Measurements from ENCODE around the gene MCM9. TPM values are rescaled to one million over a fixed set of nuclear protein-coding genes. Genes with fewer than 3 reads are reported as not detected.
A peak's percentile ranks its signal among the peaks of the same experiment; 100 is the strongest.

Gene MCM9
- total and polyA plus RNA-seq, 7 donors, result 1.6 to 5.6 (median 4.6) TPM

GRCh38 chr6:118772886-118773285 lies 162.1 kb downstream of the MCM9 start:
- no peaks in the 10 kb centered on the region for H3K9me3 ChIP-seq
- peaks cover 18% of the 10 kb centered on the region for H3K4me1 ChIP-seq
- no peaks in the 10 kb centered on the region for H3K36me3 ChIP-seq (ENCODE audit: insufficient read depth in 1 of 2, low read depth in 1 of 2)
- intact Hi-C loops (cut with DNase I), result loop anchor here (10.0 kb wide), 2 partner anchors 118 to 488 kb away; partner anchors contain the start of gene CEP85L (in 1 of the 2)
- DNase-seq, result no peak
- no peak overlapping the region for H3K27ac ChIP-seq
- 93 to 97% (median 95%) methylated on average over 3 of the region's 3 CpGs for WGBS, 3 donors
- H3K27me3 ChIP-seq (ENCODE audit: insufficient read depth in 3 of 3, low read length in 2 of 3), result no peaks in the 10 kb centered on the region
- no peak overlapping the region for H3K4me3 ChIP-seq
- ATAC-seq, result no peak
- TF ChIP-seq CTCF (IDR thresholded peaks at IDR 0.05), result no peak

DNA sequence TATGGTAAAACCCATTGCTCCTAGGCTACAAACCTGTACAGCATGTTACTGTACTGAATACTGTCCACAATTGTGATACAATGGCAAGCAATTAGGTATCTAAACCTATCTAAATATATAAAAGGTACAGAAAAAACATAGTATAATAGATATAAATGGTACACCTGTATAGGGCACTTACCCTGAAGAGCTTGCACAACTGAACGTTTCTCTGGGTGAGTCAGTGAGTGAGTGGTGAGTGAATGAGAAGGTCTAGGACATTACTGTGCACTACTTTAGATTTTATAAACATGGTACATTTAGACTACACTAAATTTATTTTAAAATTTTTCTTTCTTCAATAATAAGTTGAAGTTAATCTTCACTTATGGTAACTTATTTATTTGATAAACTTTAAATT lies 163.7 kb downstream of the MCM9 start:
- Histone ChIP-seq H3K9me3 (no peaks in the 10 kb centered on the region), H3K27ac (no peak overlapping the region), H3K4me3 (no peak overlapping the region), H3K36me3 (ENCODE audit: insufficient read depth in 1 of 2, low read depth in 1 of 2) (no peaks in the 10 kb centered on the region), H3K4me1 (peaks cover 7% of the 10 kb centered on the region), H3K27me3 (ENCODE audit: insufficient read depth in 3 of 3, low read length in 2 of 3) (no peaks in the 10 kb centered on the region)
- no peak for TF ChIP-seq CTCF (IDR thresholded peaks at IDR 0.05)
- DNase-seq, result no peak
- 66 to 76% (median 68%) methylated on average over 1 of the region's 1 CpG for WGBS, 3 donors
- ATAC-seq, result peak in 1 of 4 donors; percentile 43
- intact Hi-C loops (cut with DNase I), result loop anchor here (10.0 kb wide), 2 partner anchors 116 to 486 kb away; partner anchors contain the start of gene CEP85L (in 1 of the 2)

GRCh38 chr6:118770835-118771234 lies 164.1 kb downstream of the MCM9 start:
- intact Hi-C loops (cut with DNase I), result loop anchor here (10.0 kb wide), 2 partner anchors 116 to 486 kb away; partner anchors contain the start of gene CEP85L (in 1 of the 2)
- WGBS, 3 donors, result 64 to 86% (median 84%) methylated on average over 2 of the region's 2 CpGs
- Histone ChIP-seq H3K36me3 (ENCODE audit: insufficient read depth in 1 of 2, low read depth in 1 of 2) (no peaks in the 10 kb centered on the region), H3K4me3 (no peak overlapping the region), H3K27me3 (ENCODE audit: insufficient read depth in 3 of 3, low read length in 2 of 3) (no peaks in the 10 kb centered on the region), H3K4me1 (peaks cover 6% of the 10 kb centered on the region), H3K9me3 (no peaks in the 10 kb centered on the region), H3K27ac (no peak overlapping the region)
- ATAC-seq (no peak), DNase-seq (no peak)
- TF ChIP-seq CTCF (IDR thresholded peaks at IDR 0.05), result no peak

DNA sequence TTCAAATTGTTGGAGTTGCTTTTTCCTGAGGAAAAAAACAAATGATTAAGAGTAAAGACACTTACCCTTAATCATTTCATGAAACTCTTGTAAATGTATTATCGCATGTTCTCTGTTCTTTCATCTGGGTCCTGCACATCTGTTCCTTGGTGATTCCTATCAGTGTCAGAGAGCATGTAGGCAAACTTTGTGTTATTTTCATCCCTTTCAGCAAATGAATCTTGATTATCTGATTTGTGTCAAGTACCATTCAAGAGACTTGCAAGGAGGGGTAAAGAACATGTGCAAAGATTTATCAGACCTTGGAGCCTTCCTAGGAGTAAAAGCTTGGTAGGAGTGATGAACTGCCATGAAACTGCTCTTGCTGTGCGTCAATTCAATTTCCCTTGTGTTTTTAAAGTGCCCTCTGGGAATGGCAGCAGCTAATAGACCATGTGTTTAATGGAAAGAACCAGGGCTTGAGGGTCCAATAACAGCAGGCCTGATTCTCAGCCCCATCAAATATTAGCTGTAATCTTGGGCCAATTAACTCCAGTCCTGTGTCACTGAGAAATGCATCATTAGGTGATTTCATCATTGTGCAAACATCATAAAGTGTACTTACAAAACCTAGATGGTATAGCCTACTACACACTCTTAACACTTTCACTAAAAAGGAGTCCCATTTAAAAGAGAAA lies 164.7 kb downstream of the MCM9 start:
- no peak for ATAC-seq
- DNase-seq, result no peak
- WGBS, 3 donors, result 88 to 97% (median 94%) methylated on average over 2 of the region's 2 CpGs
- no peaks in the 10 kb centered on the region for H3K27me3 ChIP-seq (ENCODE audit: insufficient read depth in 3 of 3, low read length in 2 of 3)
- intact Hi-C loops (cut with DNase I), result loop anchor here (10.0 kb wide), 2 partner anchors 115 to 485 kb away; partner anchors contain the start of gene CEP85L (in 1 of the 2)
- H3K36me3 ChIP-seq (ENCODE audit: insufficient read depth in 1 of 2, low read depth in 1 of 2), result no peaks in the 10 kb centered on the region
- TF ChIP-seq CTCF (IDR thresholded peaks at IDR 0.05), result no peak
- peaks cover 6% of the 10 kb centered on the region for H3K4me1 ChIP-seq
- H3K27ac ChIP-seq, result no peak overlapping the region
- no peak overlapping the region for H3K4me3 ChIP-seq
- H3K9me3 ChIP-seq, result no peaks in the 10 kb centered on the region

Data from psoas muscle (tissue), 8 donors.